HG03439 (cell line): ENCODE results near the gene GAS2L1.

Experiments used
- ATAC-seq: cut with Tn5 transposase; IDR thresholded peaks from one replicate; pipeline ENCODE4 v1.9.1; 2021; ENCODE audit warnings: mild to moderate bottlenecking, moderate library complexity; ENCODE audit not compliant: unreplicated experiment

GAS2L1 gene

DNA sequence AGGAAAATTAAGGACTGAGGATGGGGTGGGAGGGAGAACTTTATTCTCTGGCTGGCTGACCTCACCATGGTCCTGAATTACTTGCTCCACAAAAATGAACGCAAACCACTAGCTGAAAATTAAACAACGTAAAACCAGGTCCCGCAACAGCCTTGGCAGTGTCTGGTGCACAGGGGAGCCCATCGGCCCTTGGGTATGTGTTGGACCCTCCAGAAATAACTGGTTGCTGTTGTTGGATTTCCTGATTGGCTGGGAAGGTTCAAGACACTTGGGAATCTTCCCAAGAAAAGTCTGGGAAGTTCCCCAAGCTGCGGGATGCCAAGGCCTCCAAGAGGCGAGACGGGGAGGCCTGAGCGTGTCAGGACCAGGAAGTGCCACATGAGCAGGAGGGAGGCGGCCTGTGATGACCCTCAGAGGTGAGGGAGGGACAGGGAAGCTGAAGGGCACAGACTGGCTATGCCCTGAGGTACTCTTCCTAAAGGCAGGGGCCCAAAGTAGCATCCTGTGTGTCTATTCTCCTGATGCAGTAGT, 19.4 kb downstream of the GAS2L1 start:
- no peak for ATAC-seq

DNA sequence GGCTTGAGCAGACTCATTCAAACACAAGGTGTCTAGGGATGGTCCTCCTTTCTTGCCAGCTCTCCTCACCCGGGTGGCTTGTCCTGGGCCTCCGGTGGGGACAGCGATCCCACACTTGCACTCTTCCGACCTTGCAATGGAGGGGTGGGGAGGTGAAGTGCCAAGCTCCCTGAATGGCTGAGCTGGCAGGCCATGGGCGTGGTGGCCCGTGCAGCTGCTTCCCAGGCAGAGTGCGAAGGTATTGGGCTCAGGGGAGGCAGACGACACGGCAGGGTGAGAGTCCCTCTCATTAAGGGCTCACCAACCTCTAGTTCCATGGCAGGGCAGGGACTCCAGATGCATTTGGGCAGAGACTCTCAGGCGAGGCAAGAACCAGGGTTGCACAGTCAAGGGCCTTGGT, 20.0 kb downstream of the GAS2L1 start:
- no peak for ATAC-seq

- ATAC-seq, result no peak
These were observed 20.8 kb downstream of the GAS2L1 start for GRCh38 chr22:29327089-29327764.

- ATAC-seq, result no peak
These were observed 21.6 kb downstream of the GAS2L1 start for GRCh38 chr22:29328055-29328454.

GRCh38 chr22:29328566-29329500, 22.4 kb downstream of the GAS2L1 start:
- ATAC-seq, result no peak

DNA sequence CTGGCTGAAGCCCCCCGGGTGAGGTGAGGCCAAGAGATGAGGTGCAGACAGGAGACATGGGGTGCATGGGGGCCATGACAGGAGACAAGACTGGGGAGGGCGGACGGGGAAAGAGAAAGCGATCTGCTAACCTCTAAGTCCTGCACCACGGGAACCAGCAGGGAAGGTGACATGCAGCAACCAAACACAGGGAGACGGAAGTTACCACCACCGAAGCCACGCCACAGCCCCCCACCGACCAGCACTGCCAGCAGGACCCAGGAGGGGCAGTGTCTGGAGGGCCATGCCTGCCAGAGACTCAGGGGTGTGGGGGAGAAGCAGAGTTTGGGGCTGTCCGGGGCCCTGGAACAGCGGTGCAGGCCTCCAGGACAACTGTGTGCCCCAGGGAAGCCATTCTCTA, 23.1 kb downstream of the GAS2L1 start:
- no peak for ATAC-seq

DNA sequence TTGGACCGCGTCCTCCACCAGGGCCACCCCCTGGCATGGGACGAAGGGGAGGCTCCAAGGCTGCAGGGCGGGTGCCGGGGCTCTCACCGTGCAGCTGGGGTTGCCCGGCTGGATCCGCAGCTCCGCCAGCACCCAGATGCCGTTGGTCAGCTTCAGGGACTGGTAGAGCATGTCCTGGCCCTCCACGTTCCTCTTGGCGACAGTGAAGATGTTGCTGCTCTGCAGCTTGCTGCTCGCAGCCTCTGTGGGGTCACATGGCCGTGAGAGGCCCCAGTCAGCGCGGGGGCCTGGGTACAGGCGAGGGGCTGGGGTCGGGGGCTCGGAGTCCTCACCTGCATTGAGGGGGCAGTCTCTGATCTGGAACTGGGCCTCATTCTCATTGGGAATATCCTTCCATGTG, 23.8 kb downstream of the GAS2L1 start:
- no peak for ATAC-seq

GRCh38 chr22:29330753-29331152, 24.3 kb downstream of the GAS2L1 start:
- no peak for ATAC-seq

DNA sequence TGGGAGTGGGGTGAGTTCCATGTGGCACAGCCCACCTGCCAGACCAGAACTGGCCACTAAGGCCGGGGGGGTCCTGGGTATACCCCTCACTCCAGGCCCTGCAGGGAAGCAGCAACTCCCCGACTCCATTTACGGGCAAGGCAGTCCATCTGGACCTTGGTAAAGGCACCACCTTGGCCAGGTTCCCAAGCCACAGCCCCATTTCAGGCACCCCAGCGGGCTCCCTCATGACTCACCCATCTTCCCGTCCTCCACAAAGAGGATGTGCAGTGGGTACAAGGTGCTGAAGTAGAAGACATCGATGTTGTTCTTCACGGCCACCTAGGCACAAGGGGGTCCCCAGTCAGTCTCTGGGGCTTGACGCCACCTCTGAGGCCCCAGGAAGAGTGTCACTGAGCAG, 24.8 kb downstream of the GAS2L1 start:
- no peak for ATAC-seq

- no peak for ATAC-seq
These were observed 25.3 kb downstream of the GAS2L1 start for GRCh38 chr22:29331658-29332300.

DNA sequence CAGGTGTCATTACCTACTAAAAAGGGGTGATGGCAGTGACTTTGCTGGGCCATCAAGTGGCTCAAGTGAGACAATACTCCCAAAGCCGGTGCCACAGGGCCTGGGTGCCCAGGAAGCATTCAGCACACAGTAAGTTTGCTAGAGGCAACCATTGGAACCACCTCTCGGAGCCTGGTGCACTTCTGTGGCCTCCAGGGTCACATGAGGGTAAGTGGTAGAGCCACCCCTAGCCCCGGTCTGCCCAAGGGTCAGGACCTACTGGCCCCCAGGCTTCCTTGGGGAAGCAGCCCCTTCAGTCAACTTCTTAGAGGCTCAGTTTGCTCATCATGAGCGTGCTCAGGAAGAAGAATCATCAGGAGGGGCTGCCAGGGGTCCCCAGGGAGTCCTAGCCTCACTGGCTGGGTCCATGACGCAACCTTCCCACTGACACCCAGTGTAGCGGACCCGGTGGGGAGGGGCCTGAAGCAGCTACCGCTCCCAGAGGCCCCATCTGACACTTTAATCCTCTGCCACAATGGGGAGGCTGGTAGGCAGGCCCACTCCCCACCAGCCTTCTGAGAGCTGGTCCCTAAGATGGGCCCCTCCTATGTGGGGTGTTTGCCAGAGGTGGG, 26.5 kb downstream of the GAS2L1 start:
- no peak for ATAC-seq

GRCh38 chr22:29334148-29334547, 27.7 kb downstream of the GAS2L1 start:
- no peak for ATAC-seq

GRCh38 chr22:29334696-29335344, 28.4 kb downstream of the GAS2L1 start:
- no peak for ATAC-seq

GRCh38 chr22:29335656-29336055, 29.2 kb downstream of the GAS2L1 start:
- ATAC-seq, result no peak

DNA sequence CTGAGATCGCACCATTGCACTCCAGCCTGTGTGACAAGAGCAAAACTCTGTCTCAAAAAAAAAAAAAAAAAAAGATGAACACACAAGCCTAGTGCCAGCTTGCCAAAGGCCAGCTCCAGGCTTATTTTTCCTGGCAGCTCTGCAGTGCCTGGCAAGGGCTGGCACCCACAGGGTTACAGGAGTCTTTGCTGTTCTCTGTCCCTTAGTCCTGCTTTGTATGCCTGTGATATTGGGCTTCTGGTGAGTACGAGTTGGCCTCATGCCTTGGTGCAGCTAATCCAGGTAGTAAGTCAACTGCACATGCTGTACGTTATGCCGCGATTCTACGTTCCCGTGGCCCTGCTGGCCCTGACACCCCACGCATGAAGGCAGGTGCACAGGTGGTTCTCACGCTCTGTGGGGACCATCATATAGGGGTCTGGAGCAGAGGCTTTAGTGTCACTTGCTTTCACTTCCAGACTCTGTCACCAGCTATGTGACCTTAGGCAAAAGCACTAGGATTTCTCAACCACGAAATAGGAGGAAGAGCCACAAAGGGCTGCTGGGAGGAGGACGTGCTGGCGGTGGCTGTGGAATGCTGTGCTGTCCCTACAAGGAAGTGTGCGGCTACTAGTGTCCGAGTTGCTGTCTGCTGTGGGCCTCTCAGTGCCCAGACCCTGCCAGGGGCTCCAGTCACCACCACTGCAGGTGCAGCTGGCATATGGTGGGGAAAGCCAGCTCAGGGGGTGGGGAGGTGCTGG, 30.5 kb downstream of the GAS2L1 start:
- no peak for ATAC-seq

- no peak for ATAC-seq
These were observed 31.3 kb downstream of the GAS2L1 start for GRCh38 chr22:29337631-29338284.

DNA sequence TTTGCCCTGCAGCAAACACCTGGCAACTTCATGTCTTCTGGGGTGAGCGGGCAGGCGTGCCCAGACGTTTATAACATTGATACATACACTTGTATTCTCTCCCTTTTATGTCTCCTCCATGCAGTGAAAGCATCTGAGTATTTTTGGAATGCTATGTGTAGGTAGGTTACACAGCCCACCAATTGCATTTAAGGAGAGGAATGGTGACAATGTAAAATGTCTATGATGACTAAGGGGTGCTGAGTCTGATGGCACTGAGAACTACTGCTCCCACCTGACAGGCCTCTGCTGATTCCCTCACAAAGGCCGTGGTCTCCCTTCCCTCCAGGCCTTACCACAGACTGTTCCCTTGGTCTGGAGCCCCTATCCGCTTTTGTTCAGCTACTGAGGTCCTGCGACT, 31.9 kb downstream of the GAS2L1 start:
- ATAC-seq, result no peak

GRCh38 chr22:29339381-29340235, 33.2 kb downstream of the GAS2L1 start:
- ATAC-seq, result no peak
